Duodenal mucosa (tissue), 2 donors: ENCODE measurements around the gene OLFML3.

Experiments
- H3K27ac ChIP-seq: one replicate; pipeline ENCODE4 v1.7.0; 2013; ENCODE audit warnings: low read depth, low read length
- H3K27me3 ChIP-seq, 2 donors: one replicate each; pipeline ENCODE4 v1.7.0; 2013; ENCODE audit warnings: low read length in 2 of 2, control low read depth in 1 of 2; ENCODE audit not compliant: insufficient read depth in 2 of 2, control insufficient read depth in 1 of 2
- H3K36me3 ChIP-seq, 2 donors: one replicate each; pipeline ENCODE4 v1.7.0; 2013; ENCODE audit warnings: low read length in 2 of 2, control low read depth in 1 of 2; ENCODE audit not compliant: insufficient read depth in 2 of 2, control insufficient read depth in 1 of 2
- H3K4me1 ChIP-seq, 2 donors: one replicate each; pipeline ENCODE4 v1.7.0; 2013; ENCODE audit warnings: low read length in 2 of 2, control low read depth in 1 of 2; ENCODE audit not compliant: insufficient read depth in 2 of 2, control insufficient read depth in 1 of 2
- H3K4me3 ChIP-seq, 2 donors: one replicate each; pipeline ENCODE4 v1.7.0; 2013; ENCODE audit warnings: low read length in 2 of 2, low read depth in 1 of 2
- H3K9ac ChIP-seq, 2 donors: one replicate each; pipeline ENCODE4 v1.7.0; 2013; ENCODE audit warnings: low read length in 2 of 2, low read depth in 1 of 2
- H3K9me3 ChIP-seq, 2 donors: one replicate each; pipeline ENCODE4 v1.7.0; 2013; ENCODE audit warnings: low read length in 2 of 2, control low read depth in 1 of 2; ENCODE audit not compliant: control insufficient read depth in 1 of 2

The OLFML3 gene

GRCh38 chr1:113938192-113938591 is 41.1 kb upstream of the OLFML3 start:
- H3K4me1 ChIP-seq, result peaks cover 16 to 17% of the 10 kb centered on the region in 2 donors
- no peaks in the 10 kb centered on the region for H3K27me3 ChIP-seq
- H3K36me3 ChIP-seq, result peaks cover 12 to 18% of the 10 kb centered on the region in 2 donors
- H3K4me3 ChIP-seq, result no peak overlapping the region
- no peak overlapping the region for H3K9ac ChIP-seq
- H3K27ac ChIP-seq, result no peak overlapping the region
- no peaks in the 10 kb centered on the region for H3K9me3 ChIP-seq

GRCh38 chr1:113940365-113941244 is 38.7 kb upstream of the OLFML3 start:
- Histone ChIP-seq H3K4me3 (peak overlapping the region; percentile 19 to 28), H3K27me3 (no peaks in the 10 kb centered on the region), H3K36me3 (peaks cover 17 to 28% of the 10 kb centered on the region in 2 donors), H3K4me1 (peaks cover 6 to 12% of the 10 kb centered on the region in 2 donors), H3K27ac (peak overlapping the region; percentile 27), H3K9me3 (no peaks in the 10 kb centered on the region), H3K9ac (no peak overlapping the region)

- H3K27ac ChIP-seq, result no peak overlapping the region
- H3K9me3 ChIP-seq, result no peaks in the 10 kb centered on the region
- H3K9ac ChIP-seq, result no peak overlapping the region
- H3K27me3 ChIP-seq, result no peaks in the 10 kb centered on the region
- H3K4me1 ChIP-seq, result peaks cover 11 to 15% of the 10 kb centered on the region in 2 donors
- H3K36me3 ChIP-seq, result peaks cover 17 to 28% of the 10 kb centered on the region in 2 donors
- H3K4me3 ChIP-seq, result no peak overlapping the region
Measured at GRCh38 chr1:113941245-113941559, 38.1 kb upstream of the OLFML3 start.

GRCh38 chr1:113942527-113942926 is 36.7 kb upstream of the OLFML3 start:
- Histone ChIP-seq H3K36me3 (peaks cover 17 to 28% of the 10 kb centered on the region in 2 donors), H3K9ac (no peak overlapping the region)

GRCh38 chr1:113943028-113943811 is 36.1 kb upstream of the OLFML3 start:
- peaks cover 31 to 35% of the 10 kb centered on the region in 2 donors for H3K4me1 ChIP-seq
- H3K9ac ChIP-seq, result no peak overlapping the region
- H3K4me3 ChIP-seq, result no peak overlapping the region
- peaks cover 17 to 28% of the 10 kb centered on the region in 2 donors for H3K36me3 ChIP-seq
- H3K9me3 ChIP-seq, result no peaks in the 10 kb centered on the region
- H3K27ac ChIP-seq, result no peak overlapping the region
- no peaks in the 10 kb centered on the region for H3K27me3 ChIP-seq

More at GRCh38 chr1:113942527-113942926, 36.7 kb upstream of the OLFML3 start:
- Histone ChIP-seq H3K27ac (no peak overlapping the region), H3K27me3 (no peaks in the 10 kb centered on the region), H3K4me1 (peaks cover 24 to 29% of the 10 kb centered on the region in 2 donors), H3K4me3 (no peak overlapping the region), H3K9me3 (no peaks in the 10 kb centered on the region)

GRCh38 chr1:113945329-113945728 is 33.9 kb upstream of the OLFML3 start:
- Histone ChIP-seq H3K27me3 (no peaks in the 10 kb centered on the region), H3K27ac (no peak overlapping the region), H3K4me3 (no peak overlapping the region)

GRCh38 chr1:113946112-113946511 is 33.2 kb upstream of the OLFML3 start:
- Histone ChIP-seq H3K36me3 (peaks cover 8 to 19% of the 10 kb centered on the region in 2 donors), H3K9me3 (no peaks in the 10 kb centered on the region), H3K9ac (no peak overlapping the region), H3K27ac (no peak overlapping the region), H3K4me3 (no peak overlapping the region), H3K4me1 (peaks cover 25% of the 10 kb centered on the region in 2 donors), H3K27me3 (no peaks in the 10 kb centered on the region)

More at GRCh38 chr1:113945329-113945728, 33.9 kb upstream of the OLFML3 start:
- Histone ChIP-seq H3K36me3 (peaks cover 15 to 24% of the 10 kb centered on the region in 2 donors), H3K9me3 (no peaks in the 10 kb centered on the region), H3K9ac (no peak overlapping the region), H3K4me1 (peaks cover 28 to 31% of the 10 kb centered on the region in 2 donors)

- no peak overlapping the region for H3K9ac ChIP-seq
- H3K4me3 ChIP-seq, result no peak overlapping the region
- no peak overlapping the region for H3K27ac ChIP-seq
Measured at GRCh38 chr1:113946678-113947387, 32.4 kb upstream of the OLFML3 start.

GRCh38 chr1:113947388-113948107 is 31.7 kb upstream of the OLFML3 start:
- Histone ChIP-seq H3K4me1 (peaks cover 25% of the 10 kb centered on the region in 2 donors), H3K27me3 (no peaks in the 10 kb centered on the region), H3K36me3 (peaks cover 5 to 16% of the 10 kb centered on the region in 2 donors), H3K9me3 (no peaks in the 10 kb centered on the region), H3K9ac (peak overlapping the region in 1 of 2 donors; percentile 2), H3K4me3 (no peak overlapping the region), H3K27ac (no peak overlapping the region)

More at GRCh38 chr1:113946678-113947387, 32.4 kb upstream of the OLFML3 start:
- peaks cover 5 to 16% of the 10 kb centered on the region in 2 donors for H3K36me3 ChIP-seq
- no peaks in the 10 kb centered on the region for H3K9me3 ChIP-seq
- no peaks in the 10 kb centered on the region for H3K27me3 ChIP-seq
- H3K4me1 ChIP-seq, result peaks cover 25% of the 10 kb centered on the region in 2 donors
